Neural cell (in vitro differentiated cells): Measurements from ENCODE around the gene NTRK2. TPM values are rescaled to one million over a fixed set of nuclear protein-coding genes. Genes with fewer than 3 reads are reported as not detected.

ENCODE experiments used
- H2AFZ ChIP-seq: fragments of 200-600, 300-800 bp; sonication (generic), shearing (Covaris generic); 2 replicates; pipeline ENCODE4 v1.6.0; 2014; ENCODE audit warnings: low read depth, mild to moderate bottlenecking, antibody characterized with exemption, low read length, moderate library complexity
- H3F3A ChIP-seq: fragments of 200-600 bp; shearing (Covaris generic); 2 replicates; pipeline ENCODE4 v1.6.1; 2016; ENCODE audit warnings: mild to moderate bottlenecking, moderate library complexity, mixed read lengths, antibody characterized with exemption, low read length; ENCODE audit not compliant: insufficient read depth, poor library complexity, severe bottlenecking
- H3K27ac ChIP-seq: fragments of 200-600, 300-800 bp; sonication (generic), shearing (Covaris generic); 2 replicates; pipeline ENCODE4 v1.5.1; 2014; ENCODE audit warnings: mild to moderate bottlenecking, low read length, moderate library complexity
- H3K27me3 ChIP-seq: fragments of 300-800, 200-600 bp; sonication (generic), shearing (Covaris generic); 2 replicates; pipeline ENCODE4 v1.6.0; 2014; ENCODE audit warnings: mild to moderate bottlenecking, low read depth, low read length, moderate library complexity; ENCODE audit not compliant: insufficient read depth
- H3K36me3 ChIP-seq: fragments of 300-800, 200-600 bp; sonication (generic), shearing (Covaris generic); 2 replicates; pipeline ENCODE4 v1.5.1; 2014; ENCODE audit warnings: mild to moderate bottlenecking, antibody characterized with exemption, low read length, moderate library complexity; ENCODE audit not compliant: insufficient read depth
- H3K4me2 ChIP-seq: fragments of 300-800, 200-600 bp; sonication (generic), shearing (Covaris generic); 2 replicates; pipeline ENCODE4 v1.6.0; 2014; ENCODE audit warnings: mild to moderate bottlenecking, low read length
- H3K4me3 ChIP-seq: fragments of 300-800, 200-600 bp; sonication (generic), shearing (Covaris generic); 2 replicates; pipeline ENCODE4 v1.5.1; 2014; ENCODE audit warnings: mild to moderate bottlenecking, low read length, moderate library complexity
- H3K79me2 ChIP-seq: fragments of 200-600 bp; shearing (Covaris generic); replicated peaks from 2 replicates; pipeline ENCODE4 v1.6.0; 2014; ENCODE audit warnings: mild to moderate bottlenecking, low read length, moderate library complexity; ENCODE audit not compliant: insufficient read depth
- H3K9ac ChIP-seq: fragments of 300-800, 200-600 bp; sonication (generic), shearing (Covaris generic); 2 replicates; pipeline ENCODE4 v1.6.1; 2016; ENCODE audit warnings: mild to moderate bottlenecking, low read length, mixed read lengths
- H3K9me2 ChIP-seq: fragments of 200-600 bp; shearing (Covaris generic); 2 replicates; pipeline ENCODE4 v1.6.1; 2016; ENCODE audit warnings: mild to moderate bottlenecking, low read length, mixed read lengths; ENCODE audit not compliant: insufficient read depth
- H3K9me3 ChIP-seq: fragments of 200-600, 300-800 bp; sonication (generic), shearing (Covaris generic); 2 replicates; pipeline ENCODE4 v1.6.1; 2016; ENCODE audit warnings: mild to moderate bottlenecking, mixed run types, low read length, moderate library complexity, mixed read lengths
- H4K20me1 ChIP-seq: fragments of 200-600 bp; shearing (Covaris generic); 2 replicates; pipeline ENCODE4 v1.6.1; 2016; ENCODE audit warnings: mild to moderate bottlenecking, mixed run types; ENCODE audit not compliant: insufficient read depth
- EP300 ChIP-seq: fragments of 450-650 bp; conservative IDR thresholded peaks from 2 replicates; pipeline ENCODE4 v1.6.1; 2014; ENCODE audit warnings: antibody characterized with exemption, mild to moderate bottlenecking, moderate library complexity; ENCODE audit not compliant: poor library complexity, severe bottlenecking
- EZH2 ChIP-seq: fragments of 200-600, 300-800 bp; shearing (Covaris generic), sonication (generic); IDR thresholded peaks from 2 replicates; pipeline ENCODE4 v1.6.1; 2014; ENCODE audit warnings: antibody characterized with exemption, low read length, borderline replicate concordance, mild to moderate bottlenecking; ENCODE audit not compliant: insufficient read depth, poor library complexity, severe bottlenecking
- MXI1 ChIP-seq: fragments of 450-650 bp; conservative IDR thresholded peaks from 2 replicates; pipeline ENCODE4 v1.6.1; 2014; ENCODE audit warnings: antibody characterized with exemption, mild to moderate bottlenecking; ENCODE audit not compliant: poor library complexity, severe bottlenecking
- POLR2AphosphoS5 ChIP-seq: IDR thresholded peaks from 2 replicates; pipeline ENCODE4 v1.6.1; 2012
- RAD21 ChIP-seq: fragments of 450-650 bp; conservative IDR thresholded peaks from 2 replicates; pipeline ENCODE4 v1.6.1; 2014; ENCODE audit warnings: antibody characterized with exemption, mild to moderate bottlenecking, moderate library complexity
- SMC3 ChIP-seq: fragments of 450-650 bp; conservative IDR thresholded peaks from 2 replicates; pipeline ENCODE4 v1.6.1; 2014; ENCODE audit warnings: antibody characterized with exemption, mild to moderate bottlenecking, moderate library complexity; ENCODE audit not compliant: poor library complexity
- TAF1 ChIP-seq: IDR thresholded peaks from 2 replicates; pipeline ENCODE4 v1.6.1; 2012; ENCODE audit warnings: low read depth
- polyA plus RNA-seq: library from polyadenylated mRNA; depleted of rRNA; stranded (reverse); fragments of >200 nt; gene quantifications from 2 replicates; pipeline ENCODE4 v1.2.3, GENCODE V29; 2014
- TF ChIP-seq, protein P1 (sequence below): fragments of 450-650 bp; IDR thresholded peaks from 2 replicates; pipeline ENCODE4 v1.5.1; 2014; ENCODE audit warnings: antibody characterized with exemption, mild to moderate bottlenecking, moderate library complexity; ENCODE audit not compliant: poor library complexity, severe bottlenecking
- TF ChIP-seq, protein P2 (sequence below): IDR thresholded peaks from 2 replicates; pipeline ENCODE4 v1.6.1; 2012; ENCODE audit warnings: borderline replicate concordance

Gene NTRK2
- polyA plus RNA-seq, 1 donor from 2014 or later = 14.2 TPM

DNA sequence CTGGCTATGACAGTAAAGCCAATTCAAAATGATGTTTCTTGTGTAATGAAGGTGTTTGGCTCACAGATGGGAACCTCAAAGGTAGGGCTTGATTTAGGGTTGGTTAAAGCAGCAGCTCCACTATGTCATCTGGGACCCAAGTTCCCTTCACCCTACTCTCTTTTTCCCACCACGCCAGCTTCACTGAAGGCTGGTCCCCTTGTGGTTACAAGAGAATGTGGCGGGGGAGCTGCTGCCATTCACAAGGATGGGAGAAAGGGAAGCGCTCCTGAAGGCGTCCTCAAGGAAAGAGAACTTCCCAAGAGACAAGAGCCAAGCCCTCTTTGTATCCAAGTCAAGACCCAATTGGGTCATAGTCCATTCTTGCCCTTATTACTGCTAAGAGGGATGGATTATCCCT is 72.7 kb downstream of the NTRK2 start:
- no peaks in the 10 kb centered on the region for H3K79me2 ChIP-seq
- no peak for TF ChIP-seq EZH2
- no peak for TF ChIP-seq TAF1
- TF ChIP-seq, protein P1, sequence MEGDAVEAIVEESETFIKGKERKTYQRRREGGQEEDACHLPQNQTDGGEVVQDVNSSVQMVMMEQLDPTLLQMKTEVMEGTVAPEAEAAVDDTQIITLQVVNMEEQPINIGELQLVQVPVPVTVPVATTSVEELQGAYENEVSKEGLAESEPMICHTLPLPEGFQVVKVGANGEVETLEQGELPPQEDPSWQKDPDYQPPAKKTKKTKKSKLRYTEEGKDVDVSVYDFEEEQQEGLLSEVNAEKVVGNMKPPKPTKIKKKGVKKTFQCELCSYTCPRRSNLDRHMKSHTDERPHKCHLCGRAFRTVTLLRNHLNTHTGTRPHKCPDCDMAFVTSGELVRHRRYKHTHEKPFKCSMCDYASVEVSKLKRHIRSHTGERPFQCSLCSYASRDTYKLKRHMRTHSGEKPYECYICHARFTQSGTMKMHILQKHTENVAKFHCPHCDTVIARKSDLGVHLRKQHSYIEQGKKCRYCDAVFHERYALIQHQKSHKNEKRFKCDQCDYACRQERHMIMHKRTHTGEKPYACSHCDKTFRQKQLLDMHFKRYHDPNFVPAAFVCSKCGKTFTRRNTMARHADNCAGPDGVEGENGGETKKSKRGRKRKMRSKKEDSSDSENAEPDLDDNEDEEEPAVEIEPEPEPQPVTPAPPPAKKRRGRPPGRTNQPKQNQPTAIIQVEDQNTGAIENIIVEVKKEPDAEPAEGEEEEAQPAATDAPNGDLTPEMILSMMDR = no peak
- TF ChIP-seq RAD21 = no peak
- no peak for TF ChIP-seq EP300
- no peak for TF ChIP-seq POLR2AphosphoS5
- no peak for TF ChIP-seq MXI1
- no peak for TF ChIP-seq SMC3
- TF ChIP-seq, protein P2, sequence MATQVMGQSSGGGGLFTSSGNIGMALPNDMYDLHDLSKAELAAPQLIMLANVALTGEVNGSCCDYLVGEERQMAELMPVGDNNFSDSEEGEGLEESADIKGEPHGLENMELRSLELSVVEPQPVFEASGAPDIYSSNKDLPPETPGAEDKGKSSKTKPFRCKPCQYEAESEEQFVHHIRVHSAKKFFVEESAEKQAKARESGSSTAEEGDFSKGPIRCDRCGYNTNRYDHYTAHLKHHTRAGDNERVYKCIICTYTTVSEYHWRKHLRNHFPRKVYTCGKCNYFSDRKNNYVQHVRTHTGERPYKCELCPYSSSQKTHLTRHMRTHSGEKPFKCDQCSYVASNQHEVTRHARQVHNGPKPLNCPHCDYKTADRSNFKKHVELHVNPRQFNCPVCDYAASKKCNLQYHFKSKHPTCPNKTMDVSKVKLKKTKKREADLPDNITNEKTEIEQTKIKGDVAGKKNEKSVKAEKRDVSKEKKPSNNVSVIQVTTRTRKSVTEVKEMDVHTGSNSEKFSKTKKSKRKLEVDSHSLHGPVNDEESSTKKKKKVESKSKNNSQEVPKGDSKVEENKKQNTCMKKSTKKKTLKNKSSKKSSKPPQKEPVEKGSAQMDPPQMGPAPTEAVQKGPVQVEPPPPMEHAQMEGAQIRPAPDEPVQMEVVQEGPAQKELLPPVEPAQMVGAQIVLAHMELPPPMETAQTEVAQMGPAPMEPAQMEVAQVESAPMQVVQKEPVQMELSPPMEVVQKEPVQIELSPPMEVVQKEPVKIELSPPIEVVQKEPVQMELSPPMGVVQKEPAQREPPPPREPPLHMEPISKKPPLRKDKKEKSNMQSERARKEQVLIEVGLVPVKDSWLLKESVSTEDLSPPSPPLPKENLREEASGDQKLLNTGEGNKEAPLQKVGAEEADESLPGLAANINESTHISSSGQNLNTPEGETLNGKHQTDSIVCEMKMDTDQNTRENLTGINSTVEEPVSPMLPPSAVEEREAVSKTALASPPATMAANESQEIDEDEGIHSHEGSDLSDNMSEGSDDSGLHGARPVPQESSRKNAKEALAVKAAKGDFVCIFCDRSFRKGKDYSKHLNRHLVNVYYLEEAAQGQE = no peak
- no peaks in the 10 kb centered on the region for H3K36me3 ChIP-seq
- H3K27me3 ChIP-seq = no peaks in the 10 kb centered on the region
- H3F3A ChIP-seq = no peaks in the 10 kb centered on the region
- H3K9me2 ChIP-seq = no peaks in the 10 kb centered on the region
- no peaks in the 10 kb centered on the region for H4K20me1 ChIP-seq
- no peak overlapping the region for H3K4me3 ChIP-seq
- H2AFZ ChIP-seq = no peak overlapping the region
- H3K9ac ChIP-seq = no peak overlapping the region
- no peaks in the 10 kb centered on the region for H3K9me3 ChIP-seq
- no peak overlapping the region for H3K27ac ChIP-seq
- no peak overlapping the region for H3K4me2 ChIP-seq

DNA sequence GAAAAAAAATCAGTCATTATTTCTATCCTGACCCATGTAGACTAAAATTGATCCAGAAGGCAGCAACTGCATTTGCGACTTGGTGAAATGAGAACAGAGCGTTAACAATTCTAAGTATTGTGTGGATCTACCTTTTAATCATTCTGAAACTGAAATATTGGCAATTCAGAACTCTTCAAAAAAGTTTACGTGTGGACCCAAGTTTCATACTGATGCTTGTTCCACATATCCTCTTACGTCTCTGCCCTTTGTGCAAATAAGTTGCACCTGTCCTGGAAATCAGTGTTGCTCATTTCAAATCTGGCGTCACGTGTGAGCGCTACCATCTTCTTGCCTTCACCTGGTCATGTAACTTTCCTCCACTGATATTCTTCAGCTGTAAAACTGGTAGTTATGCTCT is 74.7 kb downstream of the NTRK2 start:
- Histone ChIP-seq H2AFZ (no peak overlapping the region), H3K27ac (no peak overlapping the region), H3K79me2 (no peaks in the 10 kb centered on the region), H3K4me2 (no peak overlapping the region), H3K9me3 (no peaks in the 10 kb centered on the region), H3K9ac (no peak overlapping the region), H3F3A (no peaks in the 10 kb centered on the region), H3K4me3 (no peak overlapping the region), H3K9me2 (no peaks in the 10 kb centered on the region), H3K27me3 (no peaks in the 10 kb centered on the region), H4K20me1 (no peaks in the 10 kb centered on the region), H3K36me3 (no peaks in the 10 kb centered on the region)
- no peak for TF ChIP-seq TAF1
- no peak for TF ChIP-seq EP300
- TF ChIP-seq POLR2AphosphoS5 = no peak
- no peak for TF ChIP-seq MXI1
- no peak for TF ChIP-seq RAD21
- no peak for TF ChIP-seq SMC3
- TF ChIP-seq, protein P2 = no peak
